Measurements from ENCODE around the gene PML. TPM values are rescaled to one million over a fixed set of nuclear protein-coding genes. Genes with fewer than 3 reads are reported as not detected.

PML gene
- total RNA-seq, 1 experiment from 2014 or later: 47.2 TPM

Small RNA genes lying within 50 kb of the gene (small RNA-seq; reads per million reads assigned to genes)
- not detected for gene RN7SL429P

Other genes with a start within 250 kb of the PML start
- gene INSYN1, start 241.4 kb upstream of the PML start, total RNA-seq (2014; rRNA removed; shearing (Covaris generic)): not detected in 2 replicates
- gene TBC1D21, start 121.2 kb upstream of the PML start, total RNA-seq (2014; rRNA removed; shearing (Covaris generic)): not detected in 2 replicates
- 20.0 and 26.1 TPM in 2 replicates for gene LOXL1, start 68.3 kb upstream of the PML start, total RNA-seq (2014; rRNA removed; shearing (Covaris generic))
- gene STOML1, start 2.4 kb upstream of the PML start, total RNA-seq (2014; rRNA removed; shearing (Covaris generic)): 13.3 and 23.5 TPM in 2 replicates
- gene GOLGA6A, start 87.8 kb downstream of the PML start, total RNA-seq (2014; rRNA removed; shearing (Covaris generic)): not detected in 2 replicates
- gene ISLR2, start 135.9 kb downstream of the PML start, total RNA-seq (2014; rRNA removed; shearing (Covaris generic)): not detected in 2 replicates
- gene ISLR, start 179.0 kb downstream of the PML start, total RNA-seq (2014; rRNA removed; shearing (Covaris generic)): not detected in 2 replicates
- 14.3 and 14.7 TPM in 2 replicates for gene STRA6, start 208.1 kb downstream of the PML start, total RNA-seq (2014; rRNA removed; shearing (Covaris generic))
- gene CCDC33, start 241.6 kb downstream of the PML start, total RNA-seq (2014; rRNA removed; shearing (Covaris generic)): 9.9 and 17.0 TPM in 2 replicates